DMS 273 (cell line): Measurements from ENCODE around the gene MCF2L.
A peak's percentile ranks its signal among the peaks of the same experiment; 100 is the strongest.

ENCODE experiments used
- DNase-seq: peaks from one replicate; lab custom pipeline; 2025; ENCODE audit not compliant: unreplicated experiment; lab: John Stamatoyannopoulos, UW

Gene MCF2L

GRCh38 chr13:112962911-112963625 is 5.9 kb upstream of the MCF2L start:
- no peak for DNase-seq

GRCh38 chr13:112963641-112964040 is 5.4 kb upstream of the MCF2L start:
- no peak for DNase-seq

GRCh38 chr13:112964971-112965492 is 4.0 kb upstream of the MCF2L start:
- DNase-seq = no peak

- no peak for DNase-seq
Measured at GRCh38 chr13:112965573-112966115, 3.4 kb upstream of the MCF2L start.

GRCh38 chr13:112966776-112967175 is 2.2 kb upstream of the MCF2L start:
- no peak for DNase-seq

- DNase-seq = no peak
Measured at GRCh38 chr13:112967686-112968379, 1.2 kb upstream of the MCF2L start.

- peak; percentile 27 for DNase-seq
Measured at GRCh38 chr13:112968380-112968909, 569 bp upstream of the MCF2L start.

GRCh38 chr13:112969692-112970338 is 801 bp downstream of the MCF2L start:
- no peak for DNase-seq

GRCh38 chr13:112970552-112971287 is 1.7 kb downstream of the MCF2L start:
- DNase-seq = no peak

GRCh38 chr13:112971288-112971643 is 2.3 kb downstream of the MCF2L start:
- no peak for DNase-seq

- DNase-seq = no peak
Measured at GRCh38 chr13:112972258-112972657, 3.2 kb downstream of the MCF2L start.

GRCh38 chr13:112972867-112973576 is 4.0 kb downstream of the MCF2L start:
- peak; percentile 12 for DNase-seq

GRCh38 chr13:112973577-112973951 is 4.5 kb downstream of the MCF2L start:
- no peak for DNase-seq

GRCh38 chr13:112974125-112974524 is 5.1 kb downstream of the MCF2L start:
- DNase-seq = no peak

GRCh38 chr13:112974671-112975070 is 5.7 kb downstream of the MCF2L start:
- no peak for DNase-seq

- no peak for DNase-seq
Measured at GRCh38 chr13:112975401-112975939, 6.5 kb downstream of the MCF2L start.

- DNase-seq = no peak
Measured at GRCh38 chr13:112976526-112976925, 7.5 kb downstream of the MCF2L start.

GRCh38 chr13:112977091-112977490 is 8.1 kb downstream of the MCF2L start:
- DNase-seq = no peak

- DNase-seq = no peak
Measured at GRCh38 chr13:112977525-112977924, 8.5 kb downstream of the MCF2L start.
